Esophagus squamous epithelium (tissue), 4 donors: ENCODE results near the gene NR4A3.

Experiments
- CTCF ChIP-seq, 6 experiments: fragments of 450-650 bp in 4 of 6; fragments of 200-600 bp in 2 of 6; sonication (generic) in 2 of 6; IDR thresholded peaks; one replicate each; pipeline ENCODE4 v1.5.1; 2016 to 2019; ENCODE audit warnings: antibody characterized with exemption in 6 of 6, mild to moderate bottlenecking in 4 of 6, moderate library complexity in 4 of 6
- POLR2A ChIP-seq, 4 donors: fragments of 450-650 bp; IDR thresholded peaks; one replicate each; pipeline ENCODE4 v1.6.1; 2017; ENCODE audit warnings: antibody characterized with exemption in 4 of 4, mild to moderate bottlenecking in 4 of 4, moderate library complexity in 3 of 4

- TF ChIP-seq CTCF (IDR thresholded peaks at IDR 0.05) (peak in 5 of 6 experiments; percentile 8 to 65 (median 51)), POLR2A (IDR thresholded peaks at IDR 0.05) (peak in 3 of 4 donors; percentile 84 to 94 (median 93))
These were observed at the start of gene NR4A3 for GRCh38 chr9:99821396-99822108.
